ENCODE results near the gene ACTG2.
"Not testable (repeated sequence)": the region's sequence is repeated elsewhere in the genome, so short reads cannot be mapped to it uniquely, and the experiment has no call there.

Gene ACTG2

DNA sequence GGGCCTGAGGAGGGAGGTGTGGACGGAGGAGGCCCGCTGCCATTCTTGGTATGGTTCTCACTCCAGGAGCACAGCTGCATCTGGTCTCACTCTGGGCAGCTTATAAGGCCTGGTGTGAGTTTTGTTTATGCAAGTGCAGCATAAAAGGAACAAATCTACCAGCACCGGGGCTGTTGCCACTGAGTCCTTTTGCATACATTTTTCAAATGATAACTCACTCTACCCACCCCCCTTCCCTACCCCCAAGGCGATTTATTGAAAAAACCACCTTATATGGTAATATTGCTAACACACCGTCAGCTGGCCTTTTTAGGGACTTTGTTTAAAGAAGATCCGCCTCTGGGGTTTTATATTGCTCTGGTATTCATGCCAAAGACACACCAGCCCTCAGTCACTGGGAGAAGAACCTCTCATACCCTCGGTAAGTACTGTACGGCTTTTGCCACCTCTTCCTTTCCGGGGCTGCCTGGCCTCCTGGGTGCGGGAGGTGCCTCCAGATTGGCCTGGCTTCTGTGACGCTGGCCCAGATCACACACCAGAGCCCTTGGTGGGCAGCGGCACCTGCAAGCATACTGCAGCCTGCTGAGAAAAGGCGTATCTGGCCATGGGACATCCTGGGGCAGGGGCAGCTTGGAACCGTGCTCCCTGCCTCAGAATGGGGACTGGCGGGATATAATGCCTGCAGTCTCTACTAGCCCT lies at the start of gene ACTG2:
Gene ACTG2 (plus strand): TSS at position 378 of the 699 bp plus-strand sequence. CDS start 8,304 bp downstream, outside the sequence.
- DNase-seq: no peak

- DNase-seq: no peak
Observed at GRCh38 chr2:73844087-73844486, 48.7 kb upstream of the ACTG2 start.

DNA sequence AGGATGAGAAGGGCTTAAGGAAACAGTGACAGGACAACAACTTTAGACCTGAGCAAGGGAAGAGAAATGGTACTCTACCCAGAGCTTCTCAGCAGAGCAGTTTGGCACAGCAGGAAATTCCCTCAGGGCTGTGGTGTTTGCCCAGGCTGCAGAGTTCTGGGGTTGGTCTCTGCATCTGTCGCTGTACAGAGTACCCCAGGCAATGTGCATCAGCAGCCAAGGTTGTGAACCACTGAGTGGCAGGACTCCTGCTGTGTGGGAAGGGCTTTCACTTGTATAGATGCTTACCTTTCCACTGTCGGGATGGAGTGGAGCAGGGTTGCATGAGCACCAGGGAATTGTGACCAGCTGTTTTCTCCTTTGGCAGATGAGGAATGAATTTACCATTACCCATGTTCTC lies 42.8 kb upstream of the ACTG2 start:
- DNase-seq: peak; percentile 10 to 39

DNA sequence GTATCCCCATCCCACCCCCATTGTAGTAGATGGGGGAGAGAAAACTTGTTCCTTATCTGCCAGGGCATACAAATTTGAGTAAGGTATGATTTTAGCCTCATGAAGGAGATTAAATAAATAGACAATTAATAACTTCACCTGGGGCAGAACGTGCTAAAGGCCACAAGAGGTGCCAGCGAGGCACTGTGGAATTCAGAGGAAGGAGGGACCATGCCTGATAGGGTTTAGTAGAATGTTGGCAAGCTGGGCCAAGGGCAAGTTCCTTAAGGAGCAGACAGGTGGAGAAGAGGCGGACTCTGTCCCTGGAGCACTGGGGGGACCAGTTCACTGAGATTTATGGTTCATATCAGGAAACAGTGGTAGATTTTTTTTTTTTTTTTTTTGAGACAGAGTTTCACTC lies 41.5 kb upstream of the ACTG2 start:
- no peak for DNase-seq

GRCh38 chr2:73852020-73852419 lies 40.8 kb upstream of the ACTG2 start:
- no peak for DNase-seq

DNA sequence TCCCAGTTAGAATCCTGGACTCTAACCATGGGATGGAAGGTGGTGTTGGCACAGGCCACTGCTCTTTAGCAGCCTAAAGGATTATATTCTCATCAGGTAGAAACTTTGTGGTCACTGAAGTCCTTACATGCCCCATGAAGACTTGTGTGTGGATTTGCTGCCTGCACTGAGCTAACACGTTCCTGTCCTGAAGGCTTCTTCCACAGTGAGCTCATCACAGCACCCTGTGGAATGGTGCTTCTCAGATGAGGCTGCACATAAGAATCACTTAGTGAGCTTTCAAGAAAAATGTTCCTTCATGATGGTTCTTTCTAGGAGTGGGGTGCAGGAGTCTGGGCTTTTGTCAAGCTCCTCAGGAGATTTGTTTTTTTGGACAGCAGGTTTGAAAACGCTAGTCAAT lies 37.3 kb upstream of the ACTG2 start:
- DNase-seq: no peak

DNA sequence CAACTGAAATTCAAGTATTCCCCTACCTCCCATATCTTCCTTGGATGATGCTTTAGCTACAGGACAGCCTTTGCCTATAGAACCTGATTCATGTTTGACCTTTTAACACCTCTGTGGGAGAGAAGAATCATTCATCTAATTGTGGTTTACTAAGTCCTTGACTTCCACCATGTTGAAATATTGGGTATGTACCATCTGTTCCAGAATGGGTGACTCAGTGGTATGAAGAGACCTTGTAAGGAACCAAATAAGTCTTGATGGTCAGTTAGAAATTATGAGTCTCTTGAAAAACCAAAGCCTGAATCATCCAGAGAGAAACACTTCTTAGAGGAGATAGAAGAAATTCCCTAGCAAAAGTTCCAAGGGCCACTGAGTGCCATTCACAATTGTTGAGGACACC lies 36.6 kb upstream of the ACTG2 start:
- DNase-seq: no peak

- no peak for DNase-seq
Observed at GRCh38 chr2:73859721-73860586, 32.9 kb upstream of the ACTG2 start.

DNA sequence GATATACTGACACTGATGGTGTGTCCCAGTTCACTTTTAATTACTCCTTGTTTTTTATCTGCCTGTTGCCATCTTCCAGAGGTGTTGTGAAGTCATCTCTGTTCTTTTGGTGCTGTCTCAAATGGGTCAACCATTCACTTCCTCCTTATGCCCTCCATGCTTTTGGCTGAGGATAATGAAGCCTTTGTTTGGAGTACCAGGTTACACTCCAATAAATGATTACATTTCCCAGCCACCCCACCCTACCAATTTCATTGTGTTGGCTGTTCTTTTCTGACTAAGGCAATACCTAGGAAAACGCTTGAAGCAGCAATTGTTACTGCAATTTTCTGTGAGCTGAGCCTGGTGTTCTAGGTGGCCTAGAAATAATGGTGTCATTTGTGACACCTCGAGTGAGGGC lies 29.8 kb upstream of the ACTG2 start:
- DNase-seq: no peak

DNA sequence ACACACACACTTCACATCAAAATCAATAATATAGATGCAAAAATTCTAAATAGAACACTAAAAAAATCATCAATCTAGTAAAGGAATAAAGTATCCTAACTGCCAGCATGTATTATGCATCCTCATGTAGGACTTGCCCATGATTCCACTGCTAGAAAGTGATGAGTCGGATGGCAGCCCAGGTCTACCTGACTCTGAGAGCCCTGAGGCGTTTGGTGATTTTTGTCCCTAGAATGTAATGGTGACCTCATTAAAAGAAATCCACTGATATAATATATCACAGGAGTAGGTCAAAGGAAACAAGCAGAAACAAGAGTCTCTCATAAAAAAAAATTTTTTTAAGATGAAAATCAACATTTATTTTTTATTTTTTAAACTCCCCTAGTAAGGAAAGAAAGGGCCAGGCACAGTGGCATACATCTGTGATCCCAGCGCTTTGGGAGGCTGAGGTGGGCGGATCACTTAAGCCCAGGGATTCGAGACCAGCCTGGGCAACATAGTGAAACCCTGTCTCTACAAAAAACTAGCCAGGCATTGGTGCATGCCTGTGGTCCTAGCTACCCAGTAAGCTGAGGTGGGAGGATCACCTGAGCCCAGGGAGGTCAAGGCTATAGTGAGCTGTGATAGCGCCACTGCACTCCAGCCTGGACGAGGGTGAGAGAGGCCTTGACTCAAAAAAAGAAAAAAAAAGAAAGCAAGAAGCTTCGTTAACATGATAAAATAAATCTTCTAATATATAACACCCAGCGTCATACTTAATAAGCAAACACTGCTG lies 24.4 kb upstream of the ACTG2 start:
- DNase-seq: no peak

DNA sequence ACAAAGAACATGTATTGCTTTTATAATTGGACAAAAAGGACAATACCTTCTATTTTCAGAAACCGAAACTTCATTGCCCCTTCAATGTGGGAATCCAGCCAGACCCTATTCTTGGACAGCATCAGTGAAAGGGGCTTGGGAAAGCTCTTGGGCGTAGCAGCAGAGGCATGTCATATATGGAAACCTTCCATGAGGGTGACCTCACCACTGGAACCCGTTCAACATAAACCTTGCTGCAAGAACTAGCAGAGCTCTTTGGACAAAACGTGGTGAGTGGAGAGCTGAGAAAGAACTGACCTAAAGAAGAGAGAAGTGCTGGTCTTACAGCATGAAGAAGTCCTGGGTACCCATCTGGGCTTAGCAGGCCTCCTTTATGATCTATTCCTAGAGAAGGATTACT lies 22.7 kb upstream of the ACTG2 start:
- no peak for DNase-seq

DNA sequence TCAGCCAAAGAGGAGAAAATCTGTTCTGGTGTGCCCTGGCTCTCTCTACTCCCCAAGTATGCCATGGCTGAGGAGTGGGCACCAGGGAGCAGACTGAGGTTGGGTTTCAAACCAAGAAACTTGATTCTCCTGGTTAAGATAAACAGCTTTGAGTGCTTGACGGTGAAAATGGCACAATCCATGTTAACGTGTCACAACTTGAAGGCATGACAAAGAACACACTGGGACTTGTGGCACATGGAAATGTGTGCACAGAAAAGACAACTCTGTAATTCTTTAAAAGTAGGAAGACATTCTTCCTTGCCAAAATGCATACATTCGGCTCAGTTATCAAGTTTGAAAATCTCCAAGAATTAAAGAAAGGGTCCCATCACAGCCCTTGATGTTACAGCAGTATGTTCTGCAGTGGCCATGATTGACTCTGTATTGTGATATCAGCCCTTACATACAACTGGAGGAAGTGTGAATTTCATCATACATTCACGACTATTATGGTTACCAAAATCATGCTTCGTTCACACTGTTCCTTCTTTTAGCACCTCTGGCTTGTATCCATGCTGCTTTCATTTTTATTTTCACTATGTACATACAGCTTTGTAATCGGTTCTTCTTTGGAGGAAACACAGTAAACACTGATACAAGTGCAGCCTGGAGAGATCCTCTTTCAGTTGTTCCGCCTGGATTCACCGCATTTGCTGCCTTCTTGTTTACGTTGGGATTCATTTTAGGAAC lies 15.6 kb upstream of the ACTG2 start:
- peak; percentile 11 to 53 for DNase-seq

GRCh38 chr2:73877984-73878383 lies 14.8 kb upstream of the ACTG2 start:
- DNase-seq: not testable (repeated sequence)

DNA sequence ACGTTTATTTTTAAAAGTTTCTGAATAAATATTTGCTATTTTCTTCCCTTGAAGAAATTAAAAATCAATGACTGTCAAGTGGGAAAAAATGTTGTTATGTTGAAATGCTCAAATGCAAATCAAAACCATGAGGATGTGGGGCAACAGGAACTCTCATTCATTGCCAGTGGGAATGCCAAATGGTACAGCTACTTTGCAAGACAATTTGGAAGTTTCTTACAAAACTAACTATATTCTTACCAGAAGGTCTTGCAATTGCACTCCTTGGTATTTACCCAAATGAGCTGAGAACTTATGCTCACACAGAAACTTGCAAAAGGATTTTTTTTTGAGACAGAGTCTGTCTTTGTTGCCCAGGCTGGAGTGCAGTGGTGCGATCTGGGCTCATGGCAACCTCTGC lies 7.4 kb upstream of the ACTG2 start:
- no peak for DNase-seq

- no peak for DNase-seq
Observed at GRCh38 chr2:73886357-73886756, 6.5 kb upstream of the ACTG2 start.

- DNase-seq: not testable (repeated sequence)
Observed at GRCh38 chr2:73887596-73888353, 5.0 kb upstream of the ACTG2 start.

DNA sequence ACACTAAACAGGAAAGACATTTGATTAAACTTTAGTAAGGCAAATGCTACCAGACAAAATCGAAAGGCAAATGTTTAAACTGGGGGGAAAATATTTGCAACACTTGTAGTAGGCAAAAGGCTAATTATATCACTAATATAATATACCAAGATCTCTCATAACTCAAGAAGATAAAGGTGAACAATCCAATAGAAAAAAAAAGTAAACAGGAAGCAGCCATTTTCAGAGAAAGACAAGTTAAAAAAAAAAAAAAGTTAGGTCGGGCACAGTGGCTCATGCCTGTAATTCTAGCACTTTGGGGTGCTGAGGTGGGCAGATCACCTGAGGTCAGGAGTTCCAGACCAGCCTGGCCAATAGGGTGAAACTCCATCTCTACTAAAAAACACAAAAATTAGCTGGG lies 4.4 kb upstream of the ACTG2 start:
- no peak for DNase-seq

DNA sequence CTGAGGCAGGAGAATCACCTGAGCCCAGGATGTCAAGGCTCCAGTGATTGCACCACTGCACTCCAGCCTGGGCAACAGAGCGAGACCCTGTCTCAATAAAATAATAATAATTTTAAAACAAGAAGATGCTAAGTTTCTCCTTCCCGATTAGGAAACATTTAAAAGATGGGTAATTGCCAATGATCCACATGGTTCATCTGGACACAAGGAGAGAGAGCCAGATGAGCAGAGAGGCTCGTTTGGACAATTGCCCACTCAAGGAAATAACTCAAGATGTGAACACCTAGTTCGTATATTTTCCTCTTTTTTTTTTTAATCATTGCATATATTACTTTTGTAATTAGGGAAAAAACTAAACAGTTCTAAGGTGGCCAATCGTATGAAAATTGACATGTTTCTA lies 3.6 kb upstream of the ACTG2 start:
- no peak for DNase-seq

GRCh38 chr2:73890301-73891092 lies 2.3 kb upstream of the ACTG2 start:
- DNase-seq: no peak

- DNase-seq: no peak
Observed at GRCh38 chr2:73891276-73891901, 1.4 kb upstream of the ACTG2 start.
